T-helper 2 cell treated with Interferon-gamma antibody and Interleukin-4, amounts not matched to agents 100 ng/mL and 5 ng/mL, for 36 hours (primary cell): ENCODE measurements around the gene RBM22. TPM values are rescaled to one million over a fixed set of nuclear protein-coding genes. Genes with fewer than 3 reads are reported as not detected.

Source experiments
- intact Hi-C: fragments of 100-400 bp; cut with micrococcal nuclease; formaldehyde crosslinking; loops from one replicate; pipeline ENCODE4 v1.15.1; 2023
- total RNA-seq: library from RNA; stranded (reverse); gene quantifications from 2 replicates; pipeline ENCODE4 v1.2.3, GENCODE V29; 2022

The RBM22 gene
- total RNA-seq, 1 donor from 2014 or later = 70.4 TPM

GRCh38 chr5:150672884-150673275 lies 28.0 kb downstream of the RBM22 start:
- intact Hi-C loops = no loop called here

- intact Hi-C loops = no loop called here
Measured at GRCh38 chr5:150672237-150672883, 28.5 kb downstream of the RBM22 start.

GRCh38 chr5:150671509-150672236 lies 29.2 kb downstream of the RBM22 start:
- intact Hi-C loops = no loop called here

- intact Hi-C loops = no loop called here
Measured at GRCh38 chr5:150670948-150671310, 29.9 kb downstream of the RBM22 start.

GRCh38 chr5:150670275-150670947 lies 30.5 kb downstream of the RBM22 start:
- intact Hi-C loops = no loop called here

- intact Hi-C loops = no loop called here
Measured at GRCh38 chr5:150665044-150665443, 35.8 kb downstream of the RBM22 start.

GRCh38 chr5:150663936-150664335 lies 36.9 kb downstream of the RBM22 start:
- intact Hi-C loops = no loop called here

- intact Hi-C loops = no loop called here
Measured at GRCh38 chr5:150662731-150663516, 37.9 kb downstream of the RBM22 start.

- intact Hi-C loops = no loop called here
Measured at GRCh38 chr5:150661821-150662596, 38.9 kb downstream of the RBM22 start.

- intact Hi-C loops = no loop called here
Measured at GRCh38 chr5:150661086-150661485, 39.8 kb downstream of the RBM22 start, which contains the start of gene MYOZ3. Gene MYOZ3, plus strand, starts transcription at chr5:150661251. Its CDS starts 1,691 bp downstream, at chr5:150662942.

GRCh38 chr5:150660108-150660831 lies 40.6 kb downstream of the RBM22 start:
- intact Hi-C loops = no loop called here

- intact Hi-C loops = loop anchor here (5.0 kb wide), 1 partner anchor 188 kb away; the partner anchor contains the start of gene IRGM
Measured at GRCh38 chr5:150659360-150660107, 41.3 kb downstream of the RBM22 start.

GRCh38 chr5:150658699-150659265 lies 42.1 kb downstream of the RBM22 start:
- intact Hi-C loops = loop anchor here (5.0 kb wide), 1 partner anchor 189 kb away; the partner anchor contains the start of gene IRGM

- intact Hi-C loops = loop anchor here (5.0 kb wide), 1 partner anchor 189 kb away; the partner anchor contains the start of gene IRGM
Measured at GRCh38 chr5:150658121-150658520, 42.7 kb downstream of the RBM22 start.

GRCh38 chr5:150656191-150657132 lies 44.4 kb downstream of the RBM22 start:
- intact Hi-C loops = loop anchor here (1.0 to 5.0 kb wide), 4 partner anchors 44 to 197 kb away; partner anchors contain the start of genes IRGM and RBM22

- intact Hi-C loops = loop anchor here (5.0 kb wide), 1 partner anchor 192 kb away; the partner anchor contains the start of gene IRGM
Measured at GRCh38 chr5:150655221-150655620, 45.6 kb downstream of the RBM22 start.

- intact Hi-C loops = no loop called here
Measured at GRCh38 chr5:150653762-150654556, 46.9 kb downstream of the RBM22 start.
